Measurements from ENCODE around the gene AK3.

AK3 gene

DNA sequence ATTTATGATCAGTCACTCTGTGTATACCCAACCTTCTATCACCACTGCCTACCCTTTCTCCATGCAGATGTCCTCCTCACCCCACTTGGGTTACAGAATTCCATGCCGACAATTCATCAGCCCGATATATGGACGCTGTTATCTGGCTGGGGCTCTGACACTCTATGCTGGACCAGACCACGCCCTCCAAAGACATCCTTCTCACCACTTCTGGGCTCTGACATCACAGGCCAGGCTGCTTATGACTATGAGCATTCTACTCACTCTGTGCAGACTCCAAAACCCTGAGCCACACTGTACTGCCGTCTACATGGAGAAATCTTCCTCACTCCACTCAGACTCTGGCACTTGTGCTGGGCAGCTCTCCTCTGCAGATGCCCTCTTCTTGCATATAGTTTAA is 7.6 kb upstream of the AK3 start:
- no peak for DNase-seq (ENCODE audit: low read depth in 2 of 2)

DNA sequence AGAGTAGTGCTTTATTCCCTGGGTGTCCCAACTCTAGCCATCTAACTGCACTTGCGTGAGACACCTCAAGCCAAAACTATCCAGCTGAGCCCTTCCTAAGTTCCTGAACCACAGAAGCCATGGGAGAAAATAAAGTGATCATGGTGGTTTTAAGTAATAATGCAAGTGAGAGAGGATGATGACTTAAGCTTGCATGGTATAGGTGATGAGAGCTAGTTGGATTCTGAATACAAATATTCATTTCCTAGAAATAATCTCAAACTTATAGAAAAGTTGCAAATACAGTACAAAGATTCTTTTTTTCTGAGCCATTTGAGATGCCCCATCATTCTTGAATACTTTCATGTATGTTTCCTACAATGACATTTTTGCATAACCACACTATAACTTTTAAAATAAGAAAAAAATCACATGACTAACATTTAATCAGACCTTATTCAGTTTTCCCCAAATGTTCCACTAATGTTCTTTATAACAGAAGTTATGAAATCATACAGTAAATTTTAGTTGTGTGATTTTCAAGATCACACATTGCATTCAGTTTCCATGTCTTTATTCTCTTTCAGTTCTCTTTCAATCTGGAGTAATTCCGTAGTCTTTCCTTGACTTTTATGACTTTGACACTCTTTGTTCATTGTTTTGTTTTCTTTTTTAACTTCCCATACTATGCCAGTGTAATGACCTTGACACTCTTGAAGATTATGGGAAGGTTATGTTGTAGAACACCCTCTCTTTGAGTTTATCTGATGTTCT is 5.5 kb upstream of the AK3 start:
- no peak for DNase-seq (ENCODE audit: low read depth in 2 of 2)

DNA sequence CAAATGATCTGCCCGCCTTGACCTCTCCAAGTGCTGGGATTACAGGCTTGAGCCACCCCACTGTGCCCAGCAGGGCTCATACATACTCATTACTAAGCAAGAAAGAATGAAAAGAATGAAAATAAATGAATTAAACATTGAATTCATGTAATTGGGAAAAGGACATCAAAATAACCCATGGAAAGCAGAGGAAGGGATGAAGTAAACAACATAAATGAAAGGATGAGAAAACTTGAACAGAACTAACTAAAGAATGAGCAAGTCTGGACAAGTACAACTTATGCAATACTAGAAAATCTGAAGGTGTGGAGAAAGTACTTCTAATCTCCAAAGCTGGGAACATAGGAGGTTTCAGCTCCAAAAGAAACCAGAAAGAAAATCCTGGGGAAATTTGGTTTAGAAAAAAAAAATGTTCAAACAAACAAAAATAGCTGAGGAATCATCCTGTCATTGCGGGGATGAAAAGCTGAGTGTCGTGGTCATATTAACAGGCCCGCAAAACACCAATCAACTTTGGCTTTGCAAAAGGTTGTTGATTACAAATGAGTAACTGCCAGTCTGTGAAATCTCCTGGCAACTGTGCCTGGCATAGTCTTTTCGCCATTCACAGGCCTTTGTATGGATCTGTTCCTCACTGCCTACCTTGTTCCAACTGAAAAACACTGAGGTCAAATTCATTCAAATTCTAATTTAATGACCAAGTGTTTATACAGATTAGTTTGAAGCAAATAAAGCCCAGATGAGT is 2.3 kb upstream of the AK3 start:
- DNase-seq (ENCODE audit: low read depth in 2 of 2), result no peak

DNA sequence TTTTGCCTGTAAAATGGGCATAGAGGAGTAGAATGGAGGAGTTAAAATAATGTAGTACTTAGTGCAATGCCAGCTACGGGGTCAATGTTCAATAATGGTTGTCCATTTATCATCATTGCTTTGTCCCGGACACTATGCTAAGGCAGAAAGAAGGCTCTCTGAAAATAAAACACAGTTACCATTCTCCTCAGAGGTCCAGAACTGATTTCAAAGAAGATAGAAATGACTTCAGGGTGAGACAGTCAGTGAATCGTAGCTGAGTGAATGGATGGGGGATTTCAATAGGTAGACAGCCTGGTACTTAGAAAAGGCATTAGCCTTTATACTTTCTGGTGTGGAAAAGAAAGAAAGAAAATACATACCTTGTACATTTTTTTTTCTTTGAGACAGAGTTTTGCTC is 1.2 kb upstream of the AK3 start:
- DNase-seq (ENCODE audit: low read depth in 2 of 2), result no peak

DNA sequence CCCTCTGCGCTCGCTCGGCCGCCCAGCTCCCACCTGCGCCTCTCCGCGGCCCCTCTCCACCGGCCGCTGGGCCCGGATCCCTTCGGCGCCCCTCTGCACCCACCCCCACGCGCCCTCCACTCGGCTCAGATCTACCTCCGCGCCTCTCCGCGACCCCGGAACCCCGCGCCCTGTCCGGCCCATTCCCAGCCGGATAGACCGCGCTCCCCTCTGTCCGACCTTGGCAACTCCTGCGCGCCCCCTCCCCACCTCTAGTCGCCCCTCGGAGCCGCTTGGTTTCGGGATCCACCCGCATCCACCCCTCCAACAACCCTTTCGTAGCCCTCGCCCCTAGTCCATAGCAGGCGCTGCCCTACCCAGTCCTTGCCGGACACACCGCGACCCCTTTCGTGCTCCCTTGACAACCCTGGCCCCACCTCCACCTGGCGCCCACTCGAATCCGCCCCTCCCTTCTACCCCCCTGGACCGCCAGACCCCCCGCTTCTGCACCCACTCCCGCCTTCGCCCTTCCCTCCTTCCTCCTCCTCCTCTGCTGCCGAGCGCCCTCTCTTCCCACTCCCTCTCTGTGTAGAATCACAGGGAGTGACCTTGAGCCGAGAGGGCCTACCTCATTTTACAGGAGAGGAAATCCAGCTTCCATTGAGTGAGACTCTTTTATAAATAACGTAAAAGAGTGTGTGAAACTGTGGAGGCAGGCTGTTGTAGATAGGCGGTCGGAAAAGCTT is 525 bp upstream of the AK3 start:
- no peak for DNase-seq (ENCODE audit: low read depth in 2 of 2)

DNA sequence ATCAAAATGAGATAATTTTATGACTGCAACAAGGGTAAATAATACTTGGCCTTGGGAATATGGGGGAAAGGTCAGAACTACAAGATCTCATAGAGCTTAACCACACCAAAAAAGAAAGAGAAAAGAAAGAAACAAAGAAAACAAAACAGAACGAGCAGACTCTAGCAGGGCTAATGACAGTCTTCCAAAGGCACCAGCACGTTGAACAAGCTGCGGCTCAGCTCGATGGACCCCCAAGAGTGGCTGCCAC is 689 bp downstream of the AK3 start:
- no peak for DNase-seq (ENCODE audit: low read depth in 2 of 2)

DNA sequence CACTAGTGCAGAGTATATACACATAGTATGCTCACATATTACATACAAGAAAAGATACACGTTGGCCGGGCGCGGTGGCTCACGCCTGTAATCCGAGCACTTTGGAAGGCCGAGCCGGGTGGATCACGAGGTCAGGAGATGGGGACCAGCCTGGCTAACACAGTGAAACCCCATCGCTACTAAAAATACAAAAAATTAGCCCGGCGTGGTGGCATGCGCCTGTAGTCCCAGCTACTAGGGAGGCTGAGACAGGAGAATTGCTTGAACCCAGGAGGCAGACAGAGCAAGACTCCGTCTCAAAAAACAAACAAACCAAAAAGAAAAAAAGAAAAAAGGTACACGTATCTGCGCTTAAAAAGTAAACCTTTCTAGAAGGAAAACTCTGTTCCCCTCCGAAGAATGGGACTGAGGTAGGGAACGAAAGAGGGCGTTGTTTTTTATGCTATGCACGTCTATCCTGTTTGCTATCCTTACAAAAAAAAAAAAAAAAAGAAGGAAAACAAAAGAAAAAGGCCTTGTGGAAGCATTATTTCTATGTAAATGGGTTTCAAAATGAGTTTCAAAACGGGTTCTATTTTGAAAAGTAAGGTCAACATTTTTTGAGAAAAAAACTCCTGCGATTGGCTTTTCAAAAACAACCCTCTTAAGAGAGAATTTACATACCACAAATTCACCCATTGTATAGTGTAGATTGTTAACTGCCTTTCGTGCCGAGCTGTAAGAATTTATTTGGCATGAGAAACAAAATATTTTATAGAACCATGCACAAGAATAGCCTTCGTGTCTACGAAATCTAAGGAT is 1.2 kb downstream of the AK3 start:
- DNase-seq (ENCODE audit: low read depth in 2 of 2), result no peak

DNA sequence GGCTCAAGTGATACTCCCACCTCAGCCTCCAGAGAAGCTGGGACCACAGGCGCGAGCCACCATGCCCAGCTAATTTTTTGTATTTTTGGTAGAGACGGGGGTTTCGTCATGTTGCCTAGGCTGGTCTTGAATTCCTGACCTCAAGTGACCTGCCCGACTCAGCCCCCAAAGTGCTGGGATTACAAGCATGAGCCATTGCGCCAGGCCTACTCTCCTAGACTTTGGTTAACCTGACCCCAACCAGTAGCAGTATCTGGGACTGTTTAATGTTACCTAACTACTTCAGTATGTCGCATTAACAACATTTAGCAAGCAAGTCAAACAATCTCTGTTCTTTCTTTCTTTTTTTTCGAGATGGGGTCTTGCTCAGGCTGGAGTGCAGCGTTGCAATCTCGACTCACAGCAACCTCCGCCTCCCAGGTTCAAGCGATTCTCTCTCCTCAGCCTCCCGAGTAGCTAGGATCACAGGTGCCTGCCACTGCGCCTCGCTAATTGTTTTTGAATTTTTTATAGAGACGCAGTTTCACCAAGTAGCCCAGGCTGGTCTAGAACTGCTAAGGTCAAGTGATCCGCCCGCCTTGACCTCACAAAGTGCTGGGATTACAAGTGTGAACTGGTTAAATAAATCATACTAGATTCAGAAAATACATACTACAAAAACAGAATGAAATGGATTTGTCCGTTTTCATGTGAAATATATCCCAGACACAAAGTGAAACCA is 2.0 kb downstream of the AK3 start:
- no peak for DNase-seq (ENCODE audit: low read depth in 2 of 2)

DNA sequence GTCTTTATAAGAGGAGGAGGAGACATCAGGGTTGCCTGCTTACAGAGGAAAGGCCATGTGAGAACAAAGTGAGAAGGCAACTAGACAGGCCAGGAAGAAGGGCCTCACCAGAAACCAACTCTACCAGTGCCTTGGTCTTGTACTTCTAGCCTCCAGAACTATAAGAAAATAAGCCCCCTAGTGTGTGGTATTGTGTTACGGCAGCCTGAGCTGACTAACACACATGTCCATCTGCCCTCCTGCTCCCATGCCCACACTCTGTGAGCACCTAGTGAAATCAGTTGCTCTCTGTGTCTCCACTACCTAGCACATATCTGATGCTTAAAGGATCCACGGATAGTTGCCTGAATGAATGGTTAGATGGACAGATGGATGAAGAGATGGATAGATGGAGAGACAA is 6.9 kb downstream of the AK3 start:
- no peak for DNase-seq (ENCODE audit: low read depth in 2 of 2)

DNA sequence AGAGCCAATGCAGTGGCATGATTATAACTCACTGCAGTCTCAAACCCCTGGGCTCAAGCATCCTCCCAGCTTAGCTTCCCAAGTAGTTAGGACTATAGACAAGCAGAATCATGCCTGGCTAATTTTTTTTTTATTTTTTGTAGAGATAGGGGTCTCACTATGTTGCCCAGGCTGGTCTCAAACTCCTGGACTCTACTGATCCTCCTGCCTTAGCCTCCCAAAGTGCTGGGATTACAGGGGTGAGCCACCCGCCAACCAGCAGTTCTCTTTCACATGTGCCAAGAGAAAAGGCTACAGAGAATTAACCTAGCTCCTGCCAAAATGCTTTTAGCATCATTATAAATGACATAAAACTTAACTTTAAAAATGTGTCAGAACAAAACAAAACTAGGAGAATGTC is 8.1 kb downstream of the AK3 start:
- no peak for DNase-seq (ENCODE audit: low read depth in 2 of 2)

DNA sequence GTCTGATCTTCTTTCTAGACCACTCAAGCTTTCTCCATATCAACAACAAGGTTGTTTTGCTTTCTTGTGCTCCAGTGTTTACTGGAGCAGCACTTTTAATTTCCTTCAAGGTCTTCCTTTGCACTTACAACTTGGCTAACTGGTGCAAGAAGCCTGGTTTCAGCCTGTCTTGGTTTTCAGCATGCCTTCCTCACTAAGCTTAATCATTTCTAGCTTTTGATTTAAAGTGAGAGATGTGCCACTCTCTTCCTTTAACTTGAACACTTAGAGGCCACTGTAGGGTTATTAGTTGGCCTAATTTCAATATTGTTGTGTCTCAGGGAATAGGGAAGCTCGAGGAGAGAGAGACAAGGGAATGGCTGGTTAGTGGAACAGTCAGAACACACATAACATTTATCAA is 13.4 kb downstream of the AK3 start:
- DNase-seq (ENCODE audit: low read depth in 2 of 2), result no peak

DNA sequence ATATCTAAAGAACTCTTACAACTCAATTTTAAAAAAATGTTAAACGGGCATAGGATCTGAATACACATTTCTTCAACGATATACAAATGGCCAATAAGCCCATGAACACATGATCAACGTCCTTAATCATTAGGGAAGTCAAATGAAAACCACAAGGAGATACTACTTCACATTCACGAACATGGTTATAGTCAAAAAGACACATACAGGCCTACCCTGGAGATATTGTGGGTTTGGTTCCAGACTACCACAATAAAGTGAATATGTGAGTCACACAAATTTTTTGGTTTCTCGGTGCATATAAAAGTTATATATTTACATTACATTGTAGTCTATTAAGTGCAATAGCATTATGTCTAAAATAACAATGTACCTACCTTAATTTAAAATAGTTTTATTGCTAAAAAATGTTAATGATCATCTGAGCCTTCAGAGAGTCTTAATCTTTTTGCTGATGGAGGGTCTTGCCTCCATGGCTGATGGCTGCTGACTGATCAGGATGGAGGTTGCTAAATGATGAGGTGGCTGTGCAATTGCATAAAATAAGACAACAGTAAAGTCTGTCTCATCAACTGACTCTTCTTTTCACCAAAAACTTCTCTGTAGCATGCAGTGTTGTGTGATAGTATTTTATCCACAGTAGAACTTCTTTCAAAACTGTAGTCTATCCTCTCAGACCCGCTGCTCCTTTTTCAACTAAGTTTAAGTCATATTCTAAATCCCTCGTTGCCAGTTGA is 15.1 kb downstream of the AK3 start:
- DNase-seq (ENCODE audit: low read depth in 2 of 2), result no peak

DNA sequence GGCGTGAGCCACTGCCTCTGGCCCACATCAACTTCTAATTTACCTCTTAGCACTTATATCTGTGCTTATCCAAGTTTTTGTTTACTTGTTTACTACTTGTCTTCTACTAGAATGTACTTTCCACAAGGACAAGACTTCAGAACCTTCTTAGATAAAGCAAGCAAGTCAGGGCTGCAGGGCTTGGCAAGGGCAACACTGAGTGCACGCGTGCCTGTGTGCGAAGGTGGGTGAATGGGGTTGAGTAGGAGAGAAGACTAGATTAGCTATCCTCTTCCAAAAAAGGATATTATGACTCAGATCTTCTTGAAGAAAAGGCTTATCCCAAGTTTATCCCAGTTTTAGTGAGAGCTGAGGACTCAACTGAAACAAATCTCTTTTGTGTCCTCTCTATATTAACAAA is 19.3 kb downstream of the AK3 start:
- DNase-seq (ENCODE audit: low read depth in 2 of 2), result no peak

DNA sequence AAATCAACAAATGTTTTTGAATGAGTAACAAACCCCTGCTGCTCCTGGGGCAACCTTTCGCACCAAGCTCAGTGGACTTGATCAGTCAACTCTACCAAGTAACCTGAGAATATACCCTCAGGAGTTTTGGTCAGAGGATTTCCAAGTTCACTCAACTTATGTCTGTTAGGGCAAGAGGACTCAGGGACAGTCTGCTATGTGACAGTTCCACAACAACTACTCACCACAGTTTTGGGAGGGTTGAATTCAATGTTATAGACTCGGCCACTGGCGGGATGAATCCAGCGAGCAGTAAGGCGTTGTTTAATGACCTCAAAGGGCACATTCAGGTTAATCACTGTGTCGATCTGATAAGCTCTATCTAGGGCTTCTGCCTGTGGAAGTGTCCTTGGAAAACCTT is 22.1 kb downstream of the AK3 start:
- no peak for DNase-seq (ENCODE audit: low read depth in 2 of 2)

DNA sequence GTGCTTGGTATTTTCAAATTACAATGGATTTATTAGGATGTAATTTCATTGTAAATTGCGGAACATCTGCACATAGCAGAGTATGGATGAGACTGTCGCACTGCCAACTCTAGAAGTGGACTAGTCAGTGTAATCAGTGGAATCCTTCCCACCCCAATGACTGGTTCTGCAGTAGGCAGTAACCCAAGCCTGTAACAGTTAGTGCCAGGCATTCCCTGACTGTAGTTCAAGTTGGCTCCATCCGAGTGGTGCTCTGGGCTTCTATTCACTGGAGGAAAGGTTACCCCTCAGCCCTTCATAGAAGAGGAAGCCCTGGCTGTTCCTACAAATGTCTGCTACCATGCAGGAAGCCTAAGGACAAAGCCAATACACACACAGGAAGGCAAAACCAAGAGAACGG is 23.2 kb downstream of the AK3 start:
- no peak for DNase-seq (ENCODE audit: low read depth in 2 of 2)

DNA sequence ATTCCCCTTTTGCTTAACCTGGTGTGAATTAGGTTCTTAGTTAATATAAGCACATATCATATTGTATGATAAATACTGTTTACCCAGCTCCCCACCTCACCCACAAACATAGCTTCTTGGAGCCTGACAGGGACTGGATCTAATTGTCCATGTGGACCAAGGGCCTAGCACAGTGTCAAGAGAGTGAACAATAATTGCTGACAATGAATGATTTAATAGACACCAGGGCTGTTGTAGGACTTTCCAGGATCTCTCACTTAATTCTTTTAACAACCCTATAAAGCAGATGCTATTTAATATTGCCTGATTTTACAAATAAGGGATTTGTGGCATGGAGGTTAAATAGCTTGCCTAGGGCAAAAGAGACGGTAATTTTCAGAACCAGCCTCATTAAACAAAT is 24.8 kb downstream of the AK3 start:
- DNase-seq (ENCODE audit: low read depth in 2 of 2), result no peak

DNA sequence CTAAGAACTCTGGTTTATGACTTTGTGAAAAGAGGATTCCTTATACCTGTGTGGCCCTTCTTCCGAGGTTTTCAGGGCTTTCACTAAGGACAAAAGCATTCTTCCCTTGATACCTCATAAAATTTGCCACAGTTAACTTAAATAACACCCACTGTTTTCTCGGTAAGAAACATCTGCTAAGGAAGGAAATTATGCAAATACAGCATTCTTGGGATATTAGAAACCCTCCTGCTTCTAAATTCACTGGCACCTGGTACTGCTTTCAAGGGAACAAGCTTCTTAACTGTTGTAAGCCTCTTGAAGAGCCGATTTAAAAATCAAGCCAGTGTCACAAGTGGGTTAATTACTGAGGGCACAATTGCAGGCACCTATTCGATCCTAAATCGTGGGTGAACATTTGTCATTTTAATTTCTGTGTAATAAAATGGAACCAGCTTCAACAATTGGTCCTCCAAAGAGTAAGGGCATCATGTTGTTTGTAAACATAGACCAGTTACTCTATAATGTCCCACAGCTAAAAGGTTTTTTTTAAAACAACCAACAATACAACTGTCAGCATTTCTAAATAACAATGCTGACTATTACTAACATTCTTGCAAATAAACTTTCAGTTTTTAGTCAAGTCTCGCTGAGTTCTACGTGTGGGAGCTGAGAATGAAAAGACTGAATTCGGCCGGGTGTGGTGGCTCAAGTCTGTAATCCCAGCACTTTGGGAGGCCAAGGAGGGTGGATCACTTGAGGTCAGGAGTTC is 26.6 kb downstream of the AK3 start:
- DNase-seq (ENCODE audit: low read depth in 2 of 2), result no peak

DNA sequence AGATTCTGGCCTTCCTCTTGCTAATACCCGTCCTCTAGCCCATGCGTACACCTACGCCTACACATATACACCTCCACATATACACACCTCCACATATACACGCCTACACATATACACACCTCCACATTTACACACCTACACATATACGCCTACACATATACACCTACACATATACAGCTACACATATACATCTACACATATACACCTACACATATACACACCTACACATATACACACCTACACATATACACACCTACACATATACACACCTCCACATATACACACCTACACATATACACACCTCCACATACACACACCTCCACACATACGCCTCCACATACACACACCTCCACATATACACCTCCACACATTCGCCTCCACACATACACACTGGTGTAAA is 27.2 kb downstream of the AK3 start:
- DNase-seq (ENCODE audit: low read depth in 2 of 2), result no peak

DNA sequence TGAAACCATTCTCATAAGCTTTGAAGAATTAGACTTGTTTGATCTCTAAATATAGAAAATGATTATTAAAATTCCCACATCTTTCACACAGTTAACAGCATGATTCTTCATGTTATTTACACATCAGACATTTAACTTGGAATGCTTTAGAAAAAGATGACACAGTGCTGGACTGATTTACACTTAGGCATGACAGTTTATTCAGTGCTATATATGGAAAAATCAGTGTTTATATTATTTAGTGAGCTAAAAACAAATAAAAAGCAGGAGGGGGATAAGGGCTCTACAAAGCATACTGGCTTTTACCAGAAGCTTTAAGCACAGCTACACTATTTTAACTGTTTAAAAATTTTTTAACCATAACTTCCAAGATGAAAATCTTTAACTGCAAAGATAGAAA is 31.6 kb downstream of the AK3 start:
- DNase-seq (ENCODE audit: low read depth in 2 of 2), result no peak

DNA sequence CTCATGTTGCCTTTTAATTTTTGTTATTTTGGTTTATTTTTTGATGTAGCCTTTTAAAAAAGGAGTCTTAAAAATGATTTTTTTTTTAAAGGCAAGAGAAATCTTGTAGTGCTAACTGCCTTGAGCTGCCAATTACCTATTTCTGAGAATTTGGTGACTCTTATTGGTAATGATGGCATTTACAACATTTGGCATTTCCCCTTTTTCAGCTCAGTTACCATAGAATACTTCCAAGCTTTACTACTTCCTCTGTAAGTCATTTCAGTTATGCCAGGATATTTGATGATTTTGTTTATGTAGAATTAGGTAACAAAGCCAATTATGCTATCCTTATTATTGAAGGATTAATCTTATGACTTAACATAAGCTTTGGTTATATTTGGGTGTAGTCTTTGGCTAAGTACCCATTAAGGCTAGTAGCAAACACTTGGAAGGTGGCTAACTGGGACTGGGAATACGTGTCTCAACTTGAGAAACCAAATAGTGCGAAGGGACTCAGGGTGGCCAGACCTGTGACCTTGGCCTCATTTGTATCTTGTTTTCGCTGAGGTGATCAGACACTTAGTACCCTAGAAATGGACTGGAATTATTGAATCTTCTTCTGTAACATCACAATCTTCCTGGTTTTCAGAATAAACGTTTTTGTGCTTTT is 33.9 kb downstream of the AK3 start:
- no peak for DNase-seq (ENCODE audit: low read depth in 2 of 2)
